Measurements from ENCODE around the gene CUEDC1. TPM values are rescaled to one million over a fixed set of nuclear protein-coding genes. Genes with fewer than 3 reads are reported as not detected.
A peak's percentile ranks its signal among the peaks of the same experiment; 100 is the strongest.

CUEDC1 gene
- total RNA-seq, 4 donors from 2014 or later: 30.3 to 72.2 (median 51.2) TPM

GRCh38 chr17:57906910-57907309, 48.3 kb downstream of the CUEDC1 start:
- H3K9me3 ChIP-seq: no peaks in the 10 kb centered on the region
- intact Hi-C loops (cut with DNase I): no loop called here
- no peak overlapping the region for H3K4me3 ChIP-seq
- H3K4me1 ChIP-seq: peaks cover 54 to 99% (median 89%) of the 10 kb centered on the region in 4 donors
- no peaks in the 10 kb centered on the region for H3K27me3 ChIP-seq
- H3K36me3 ChIP-seq: no peaks in the 10 kb centered on the region
- 67% methylated on average over 7 of the region's 7 CpGs for WGBS
- DNase-seq (ENCODE audit: extremely low spot score): no peak
- H3K27ac ChIP-seq (replicated peaks in 1 of 4): peak overlapping the region; percentile 45 to 100 (median 93)
- TF ChIP-seq POLR2A (IDR thresholded peaks at IDR 0.05; ENCODE audit: low read depth) (no peak), EP300 (IDR thresholded peaks at IDR 0.05) (no peak), POLR2AphosphoS5 (IDR thresholded peaks at IDR 0.05) (peak in 1 of 2 donors; percentile 17)
- TF ChIP-seq, protein P1, sequence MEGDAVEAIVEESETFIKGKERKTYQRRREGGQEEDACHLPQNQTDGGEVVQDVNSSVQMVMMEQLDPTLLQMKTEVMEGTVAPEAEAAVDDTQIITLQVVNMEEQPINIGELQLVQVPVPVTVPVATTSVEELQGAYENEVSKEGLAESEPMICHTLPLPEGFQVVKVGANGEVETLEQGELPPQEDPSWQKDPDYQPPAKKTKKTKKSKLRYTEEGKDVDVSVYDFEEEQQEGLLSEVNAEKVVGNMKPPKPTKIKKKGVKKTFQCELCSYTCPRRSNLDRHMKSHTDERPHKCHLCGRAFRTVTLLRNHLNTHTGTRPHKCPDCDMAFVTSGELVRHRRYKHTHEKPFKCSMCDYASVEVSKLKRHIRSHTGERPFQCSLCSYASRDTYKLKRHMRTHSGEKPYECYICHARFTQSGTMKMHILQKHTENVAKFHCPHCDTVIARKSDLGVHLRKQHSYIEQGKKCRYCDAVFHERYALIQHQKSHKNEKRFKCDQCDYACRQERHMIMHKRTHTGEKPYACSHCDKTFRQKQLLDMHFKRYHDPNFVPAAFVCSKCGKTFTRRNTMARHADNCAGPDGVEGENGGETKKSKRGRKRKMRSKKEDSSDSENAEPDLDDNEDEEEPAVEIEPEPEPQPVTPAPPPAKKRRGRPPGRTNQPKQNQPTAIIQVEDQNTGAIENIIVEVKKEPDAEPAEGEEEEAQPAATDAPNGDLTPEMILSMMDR (IDR thresholded peaks at IDR 0.05): peak; percentile 23 to 34 (median 26)

GRCh38 chr17:57905875-57906455, 49.2 kb downstream of the CUEDC1 start:
- TF ChIP-seq, protein P1 (IDR thresholded peaks at IDR 0.05): no peak
- TF ChIP-seq POLR2A (IDR thresholded peaks at IDR 0.05; ENCODE audit: low read depth) (no peak), POLR2AphosphoS5 (IDR thresholded peaks at IDR 0.05) (no peak), EP300 (IDR thresholded peaks at IDR 0.05) (no peak)
- no peak for DNase-seq (ENCODE audit: extremely low spot score)
- Histone ChIP-seq H3K4me3 (no peak overlapping the region), H3K9me3 (no peaks in the 10 kb centered on the region), H3K27me3 (no peaks in the 10 kb centered on the region), H3K27ac (replicated peaks in 1 of 4) (peak overlapping the region; percentile 88 to 100 (median 96)), H3K4me1 (peaks cover 57 to 99% (median 89%) of the 10 kb centered on the region in 4 donors), H3K36me3 (no peaks in the 10 kb centered on the region)
- intact Hi-C loops (cut with DNase I): no loop called here

DNA sequence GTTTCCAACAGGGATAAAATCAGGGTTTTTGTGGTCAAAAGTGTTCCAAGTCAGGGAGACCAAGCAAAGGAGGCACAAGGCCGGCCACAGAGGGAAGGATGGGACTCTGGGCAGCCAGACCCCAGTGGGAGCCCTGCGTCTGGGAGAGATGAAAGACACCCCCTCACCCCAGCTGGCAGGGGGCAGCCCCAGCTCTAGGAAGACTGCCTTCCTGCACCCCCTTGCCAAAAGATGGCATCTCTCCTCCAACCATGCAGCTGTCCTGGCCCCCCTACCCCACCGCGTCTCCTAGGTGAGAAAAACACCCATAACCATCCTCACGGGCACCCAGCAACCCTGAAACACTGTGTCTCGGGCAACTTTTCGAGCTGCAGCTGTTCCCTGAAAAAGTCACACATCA, 51.3 kb downstream of the CUEDC1 start:
- no peaks in the 10 kb centered on the region for H3K27me3 ChIP-seq
- H3K9me3 ChIP-seq: no peaks in the 10 kb centered on the region
- 78% methylated on average over 7 of the region's 7 CpGs for WGBS
- peaks cover 77 to 99% (median 93%) of the 10 kb centered on the region in 4 donors for H3K4me1 ChIP-seq
- no peak overlapping the region for H3K4me3 ChIP-seq
- peak overlapping the region; percentile 88 to 100 (median 96) for H3K27ac ChIP-seq (replicated peaks in 1 of 4)
- no peaks in the 10 kb centered on the region for H3K36me3 ChIP-seq
- no peak for DNase-seq (ENCODE audit: extremely low spot score)
- TF ChIP-seq POLR2AphosphoS5 (IDR thresholded peaks at IDR 0.05): no peak
- no peak for TF ChIP-seq EP300 (IDR thresholded peaks at IDR 0.05)
- TF ChIP-seq, protein P1 (IDR thresholded peaks at IDR 0.05): no peak
- TF ChIP-seq POLR2A (IDR thresholded peaks at IDR 0.05; ENCODE audit: low read depth): no peak
- intact Hi-C loops (cut with DNase I): no loop called here

DNA sequence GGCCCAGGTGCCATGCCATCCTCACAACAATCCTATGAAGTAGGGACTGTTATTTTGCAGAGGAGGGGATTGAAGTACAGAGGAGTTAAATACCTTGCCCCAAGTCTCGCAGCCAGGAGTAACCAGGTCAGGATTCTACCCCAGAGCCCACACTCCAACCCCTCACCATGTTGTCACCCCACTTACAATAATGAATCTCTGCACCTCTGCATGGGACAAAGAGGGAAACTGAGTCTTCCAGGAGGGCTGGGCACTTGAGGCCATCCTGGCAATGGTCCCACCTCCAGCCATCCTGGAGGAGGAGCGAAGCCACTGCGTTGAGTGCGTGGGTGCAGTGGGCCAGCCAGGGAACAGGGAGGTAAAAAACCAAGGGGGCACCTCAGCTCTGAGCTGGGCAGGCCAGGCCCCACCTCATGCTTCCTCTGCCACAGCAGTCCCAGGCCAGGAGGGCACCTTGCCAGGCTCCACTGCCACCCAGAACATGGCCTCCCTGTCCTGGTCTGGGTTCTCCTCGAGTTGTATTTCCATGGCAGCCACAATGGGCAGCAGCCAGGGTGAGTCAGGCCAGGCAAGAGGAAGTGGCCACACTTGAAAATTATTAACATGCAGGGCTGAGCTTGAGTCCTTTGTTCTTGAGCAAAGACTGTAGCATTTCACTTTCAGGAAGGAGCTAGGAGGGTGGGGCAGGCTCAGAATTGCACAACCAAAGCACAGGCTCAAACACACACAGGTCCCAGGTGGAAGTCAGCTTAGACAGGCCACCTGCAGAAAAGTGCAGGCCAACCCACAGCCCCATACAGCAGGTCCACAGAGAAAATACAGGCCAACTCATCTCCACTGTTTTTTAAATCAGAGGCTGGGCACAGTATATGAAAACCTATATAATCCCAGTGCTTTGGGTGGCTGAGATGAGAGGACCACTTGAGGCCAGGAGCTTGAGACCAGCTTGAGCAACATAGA, 52.1 kb downstream of the CUEDC1 start:
- Histone ChIP-seq H3K4me1 (peaks cover 86 to 100% (median 97%) of the 10 kb centered on the region in 4 donors), H3K27ac (replicated peaks in 1 of 4) (peak overlapping the region; percentile 88 to 100 (median 96)), H3K36me3 (no peaks in the 10 kb centered on the region), H3K4me3 (no peak overlapping the region), H3K9me3 (no peaks in the 10 kb centered on the region), H3K27me3 (no peaks in the 10 kb centered on the region)
- 60% methylated on average over 3 of the region's 5 CpGs for WGBS
- intact Hi-C loops (cut with DNase I): no loop called here
- DNase-seq (ENCODE audit: extremely low spot score): peak; percentile 93
- TF ChIP-seq, protein P1 (IDR thresholded peaks at IDR 0.05): no peak
- TF ChIP-seq POLR2AphosphoS5 (IDR thresholded peaks at IDR 0.05) (peak; percentile 70 to 80), EP300 (IDR thresholded peaks at IDR 0.05) (no peak), POLR2A (IDR thresholded peaks at IDR 0.05; ENCODE audit: low read depth) (no peak)
